Osteocyte (in vitro differentiated cells): Measurements from ENCODE around the gene TMEM229B. TPM values are rescaled to one million over a fixed set of nuclear protein-coding genes. Genes with fewer than 3 reads are reported as not detected.

Experiments used
- DNase-seq: peaks from one replicate; pipeline ENCODE4 v3.0.0; 2021; ENCODE audit warnings: mixed read lengths; ENCODE audit not compliant: unreplicated experiment; ENCODE audit errors: extremely low spot score
- H3K27ac Mint-ChIP-seq: one replicate; pipeline ENCODE4 v1.8.0; 2021; ENCODE audit warnings: mild to moderate bottlenecking, mixed read lengths; ENCODE audit not compliant: unreplicated experiment
- H3K27me3 Mint-ChIP-seq: one replicate; pipeline ENCODE4 v1.8.0; 2021; ENCODE audit warnings: mixed read lengths; ENCODE audit not compliant: unreplicated experiment
- H3K36me3 Mint-ChIP-seq: one replicate; pipeline ENCODE4 v1.8.0; 2021; ENCODE audit warnings: mixed read lengths; ENCODE audit not compliant: unreplicated experiment
- H3K4me1 Mint-ChIP-seq: one replicate; pipeline ENCODE4 v1.8.0; 2021; ENCODE audit warnings: mixed read lengths; ENCODE audit not compliant: unreplicated experiment
- H3K4me3 Mint-ChIP-seq: one replicate; pipeline ENCODE4 v1.8.0; 2021; ENCODE audit warnings: mild to moderate bottlenecking, moderate library complexity, mixed read lengths; ENCODE audit not compliant: unreplicated experiment
- H3K9me3 Mint-ChIP-seq: one replicate; pipeline ENCODE4 v1.8.0; 2021; ENCODE audit warnings: mixed read lengths; ENCODE audit not compliant: unreplicated experiment
- total RNA-seq: library from RNA; stranded (reverse); gene quantifications from 2 replicates; pipeline ENCODE4 v1.2.1, GENCODE V29; 2021
- TF ChIP-seq, protein P1 (sequence below): fragments of 200-600 bp; sonication (generic); IDR thresholded peaks from 2 replicates; pipeline ENCODE4 v1.5.0; 2021; ENCODE audit warnings: antibody characterized with exemption, mild to moderate bottlenecking, moderate library complexity

The TMEM229B gene
- total RNA-seq, 1 donor from 2014 or later, result 0.51 TPM

GRCh38 chr14:67477926-67478799 lies 10.4 kb downstream of the TMEM229B start:
- Mint-ChIP-seq H3K36me3 (no peaks in the 10 kb centered on the region), H3K4me1 (no peaks in the 10 kb centered on the region), H3K9me3 (no peaks in the 10 kb centered on the region), H3K27me3 (peaks cover 19% of the 10 kb centered on the region), H3K4me3 (no peak overlapping the region), H3K27ac (no peak overlapping the region)
- DNase-seq, result no peak
- TF ChIP-seq, protein P1, sequence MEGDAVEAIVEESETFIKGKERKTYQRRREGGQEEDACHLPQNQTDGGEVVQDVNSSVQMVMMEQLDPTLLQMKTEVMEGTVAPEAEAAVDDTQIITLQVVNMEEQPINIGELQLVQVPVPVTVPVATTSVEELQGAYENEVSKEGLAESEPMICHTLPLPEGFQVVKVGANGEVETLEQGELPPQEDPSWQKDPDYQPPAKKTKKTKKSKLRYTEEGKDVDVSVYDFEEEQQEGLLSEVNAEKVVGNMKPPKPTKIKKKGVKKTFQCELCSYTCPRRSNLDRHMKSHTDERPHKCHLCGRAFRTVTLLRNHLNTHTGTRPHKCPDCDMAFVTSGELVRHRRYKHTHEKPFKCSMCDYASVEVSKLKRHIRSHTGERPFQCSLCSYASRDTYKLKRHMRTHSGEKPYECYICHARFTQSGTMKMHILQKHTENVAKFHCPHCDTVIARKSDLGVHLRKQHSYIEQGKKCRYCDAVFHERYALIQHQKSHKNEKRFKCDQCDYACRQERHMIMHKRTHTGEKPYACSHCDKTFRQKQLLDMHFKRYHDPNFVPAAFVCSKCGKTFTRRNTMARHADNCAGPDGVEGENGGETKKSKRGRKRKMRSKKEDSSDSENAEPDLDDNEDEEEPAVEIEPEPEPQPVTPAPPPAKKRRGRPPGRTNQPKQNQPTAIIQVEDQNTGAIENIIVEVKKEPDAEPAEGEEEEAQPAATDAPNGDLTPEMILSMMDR, result no peak

GRCh38 chr14:67474366-67474765 lies 14.2 kb downstream of the TMEM229B start:
- no peaks in the 10 kb centered on the region for H3K9me3 Mint-ChIP-seq
- TF ChIP-seq, protein P1, result no peak
- no peak for DNase-seq
- peaks cover 9% of the 10 kb centered on the region for H3K27me3 Mint-ChIP-seq
- H3K36me3 Mint-ChIP-seq, result no peaks in the 10 kb centered on the region
- no peaks in the 10 kb centered on the region for H3K4me1 Mint-ChIP-seq
- no peak overlapping the region for H3K27ac Mint-ChIP-seq
- H3K4me3 Mint-ChIP-seq, result no peak overlapping the region

DNA sequence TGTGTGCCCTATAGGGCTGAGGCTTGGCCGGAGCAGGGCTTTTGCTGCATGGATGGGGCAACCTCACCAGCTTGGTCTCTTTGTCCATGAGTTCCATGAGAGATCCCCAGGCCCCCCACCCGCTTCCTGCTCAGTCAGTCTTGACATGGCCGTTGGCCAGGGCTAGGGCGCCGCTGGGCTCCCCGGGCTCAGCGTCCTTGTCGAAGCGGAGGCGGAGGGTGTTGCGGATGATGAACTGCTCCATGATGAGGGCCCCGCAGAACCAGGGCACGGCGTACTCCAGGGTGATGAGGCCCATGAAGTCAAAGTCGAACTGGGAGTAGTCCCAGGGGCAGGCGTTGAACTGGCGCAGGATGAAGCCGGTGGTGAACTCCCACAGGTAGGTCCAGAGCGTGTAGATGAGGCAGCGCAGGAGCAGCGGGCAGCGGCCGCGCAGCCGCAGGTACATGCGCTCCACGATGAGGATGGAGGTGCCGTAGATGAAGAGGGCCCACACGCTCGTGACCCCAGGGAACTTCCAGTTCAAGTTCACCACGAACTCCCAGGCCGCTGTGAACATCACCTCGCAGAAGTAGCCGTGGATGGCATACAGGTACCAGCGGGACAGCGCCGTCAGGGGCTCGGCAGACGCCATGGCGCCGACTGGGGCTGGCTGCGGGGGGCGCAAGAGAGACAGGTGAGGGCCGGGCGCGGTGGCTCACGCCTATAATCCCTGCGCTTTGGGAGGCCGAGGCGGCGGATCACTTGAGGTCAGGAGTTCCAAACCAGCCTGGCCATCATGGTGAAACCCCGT lies 15.0 kb downstream of the TMEM229B start:
- Mint-ChIP-seq H3K27me3 (peaks cover 9% of the 10 kb centered on the region), H3K36me3 (no peaks in the 10 kb centered on the region), H3K4me1 (no peaks in the 10 kb centered on the region), H3K9me3 (no peaks in the 10 kb centered on the region), H3K4me3 (no peak overlapping the region), H3K27ac (no peak overlapping the region)
- no peak for DNase-seq
- TF ChIP-seq, protein P1, result no peak

DNA sequence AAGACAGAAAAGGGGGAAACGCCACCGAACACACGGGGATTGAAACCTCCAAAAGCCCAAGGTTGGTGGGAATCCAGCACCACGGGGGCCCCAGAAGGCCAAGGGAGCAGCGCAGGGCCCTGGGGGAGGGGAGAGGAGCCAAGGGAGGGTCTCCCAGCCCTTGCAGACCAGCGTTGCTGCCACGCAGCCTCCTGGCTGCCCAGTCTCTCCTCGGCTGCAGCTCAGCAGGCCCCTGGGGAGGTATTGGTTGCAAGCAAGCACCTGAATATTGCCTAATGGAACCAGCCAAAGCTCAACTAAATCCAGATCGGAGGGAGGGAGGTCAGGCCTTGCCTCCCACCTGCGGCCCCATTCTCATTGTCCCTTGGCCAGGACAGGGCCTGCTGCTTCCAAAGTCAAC lies 15.8 kb downstream of the TMEM229B start:
- TF ChIP-seq, protein P1, result no peak
- Mint-ChIP-seq H3K4me1 (no peaks in the 10 kb centered on the region), H3K27me3 (peaks cover 9% of the 10 kb centered on the region), H3K27ac (no peak overlapping the region), H3K4me3 (no peak overlapping the region), H3K36me3 (no peaks in the 10 kb centered on the region), H3K9me3 (no peaks in the 10 kb centered on the region)
- no peak for DNase-seq

DNA sequence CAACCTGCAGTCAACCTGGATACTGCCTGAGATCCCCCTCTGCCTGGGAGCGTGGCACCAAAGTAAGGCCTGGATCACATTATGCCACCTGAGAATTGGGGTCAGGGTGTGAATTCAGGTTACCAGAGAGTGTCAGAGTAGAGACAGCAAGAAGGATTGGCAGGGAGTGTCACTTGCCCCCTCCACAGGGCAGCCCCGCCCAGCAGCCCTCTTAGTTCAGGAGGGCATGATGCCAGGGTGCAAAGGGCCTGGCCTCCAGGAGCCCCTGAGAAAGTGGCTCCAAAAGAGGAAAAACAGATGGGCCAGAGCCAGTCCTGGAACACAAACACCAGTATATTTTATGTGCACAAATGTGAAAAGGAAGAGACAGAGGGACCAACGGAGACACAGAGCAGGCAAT lies 18.6 kb downstream of the TMEM229B start:
- TF ChIP-seq, protein P1, result no peak
- no peak for DNase-seq
- Mint-ChIP-seq H3K27ac (no peak overlapping the region), H3K9me3 (no peaks in the 10 kb centered on the region), H3K4me3 (no peak overlapping the region), H3K4me1 (no peaks in the 10 kb centered on the region), H3K36me3 (no peaks in the 10 kb centered on the region), H3K27me3 (peaks cover 18% of the 10 kb centered on the region)
